ENCODE data around the gene GCAT.

GCAT gene

GRCh38 chr22:37848587-37849088, 40.9 kb downstream of the GCAT start:
- no peak for DNase-seq

GRCh38 chr22:37849089-37849751, 41.5 kb downstream of the GCAT start, which contains the start of gene EIF3L:
TSS of gene EIF3L (plus strand) at chr22:37849419. CDS start at chr22:37849450, 31 bp downstream.
- peak; percentile 86 for DNase-seq

- DNase-seq: no peak
Observed at GRCh38 chr22:37850801-37851200, 43.1 kb downstream of the GCAT start.

GRCh38 chr22:37852418-37852817, 44.7 kb downstream of the GCAT start:
- DNase-seq: no peak

- no peak for DNase-seq
Observed at GRCh38 chr22:37854946-37855345, 47.2 kb downstream of the GCAT start.

- DNase-seq: no peak
Observed at GRCh38 chr22:37855462-37855861, 47.7 kb downstream of the GCAT start.

- DNase-seq: no peak
Observed at GRCh38 chr22:37860796-37861421, 53.2 kb downstream of the GCAT start.

- no peak for DNase-seq
Observed at GRCh38 chr22:37862570-37863325, 55.0 kb downstream of the GCAT start.

GRCh38 chr22:37865510-37865909, 57.8 kb downstream of the GCAT start:
- no peak for DNase-seq

Measured in 8988T (cell line).